ENCODE measurements around the gene CCND3. TPM values are rescaled to one million over a fixed set of nuclear protein-coding genes. Genes with fewer than 3 reads are reported as not detected.

The CCND3 gene
- total RNA-seq (2014; rRNA removed), result 176 and 251 TPM in 2 replicates
- 121 TPM for polyA plus RNA-seq (2012)

GRCh38 chr6:41941280-41942066 lies at the start of gene CCND3:
TSS of gene CCND3 (minus strand) at chr6:41941808. CDS start at chr6:41941649, 159 bp downstream.
- DNase-seq (ENCODE audit: low read depth), result peak; percentile 91

- no peak for DNase-seq (ENCODE audit: low read depth)
Observed at GRCh38 chr6:41986339-41986738, 44.7 kb upstream of the CCND3 start.

- no peak for DNase-seq (ENCODE audit: low read depth)
Observed at GRCh38 chr6:41984623-41985022, 43.0 kb upstream of the CCND3 start.

GRCh38 chr6:41976794-41977484 lies 35.3 kb upstream of the CCND3 start:
- DNase-seq (ENCODE audit: low read depth), result peak; percentile 68

GRCh38 chr6:41975276-41975675 lies 33.7 kb upstream of the CCND3 start:
- DNase-seq (ENCODE audit: low read depth), result no peak

DNA sequence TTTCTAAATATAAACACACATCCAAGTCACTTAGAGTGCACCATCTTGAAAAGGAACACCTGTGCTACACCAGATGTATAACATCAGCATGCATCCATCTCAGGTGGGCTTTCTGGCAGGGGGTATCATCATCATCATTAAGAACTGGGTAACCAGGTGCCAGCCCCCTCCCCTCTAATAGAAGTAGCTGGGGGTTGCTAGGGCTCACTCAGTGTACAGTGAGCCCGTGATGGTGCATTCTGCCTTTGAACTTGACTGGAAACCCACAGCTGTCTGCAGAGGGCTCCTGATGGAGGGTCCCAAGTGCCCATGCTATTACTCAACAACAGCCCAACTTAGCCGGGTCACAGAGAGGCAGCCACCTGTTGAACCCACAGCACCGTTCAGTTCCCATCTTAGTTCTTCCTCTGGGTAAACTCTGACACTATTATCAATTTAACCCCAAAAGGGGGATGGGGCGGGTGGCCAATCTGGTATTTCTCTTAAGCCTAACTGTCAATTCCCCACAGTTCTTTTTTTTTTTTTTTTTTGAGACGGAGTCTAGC lies 32.7 kb upstream of the CCND3 start:
- no peak for DNase-seq (ENCODE audit: low read depth)

DNA sequence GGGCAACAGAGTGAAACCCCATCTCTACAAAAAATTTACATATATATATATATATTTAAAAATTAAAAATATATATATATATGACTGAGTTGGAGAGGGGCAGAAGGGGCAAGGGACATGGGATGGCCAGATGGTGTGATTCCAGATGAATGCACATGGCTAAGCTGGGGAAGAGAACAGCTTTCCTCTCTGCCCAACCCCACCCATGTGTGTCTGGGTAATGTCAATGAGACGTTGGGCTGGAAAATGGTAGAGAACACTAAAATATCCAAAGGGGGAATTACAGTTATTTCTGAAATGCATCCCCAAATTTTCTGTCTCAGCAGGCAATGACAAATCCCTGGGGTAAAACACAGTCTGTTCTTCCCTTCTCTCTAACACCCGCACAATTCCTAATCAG lies 31.2 kb upstream of the CCND3 start:
- DNase-seq (ENCODE audit: low read depth), result no peak

DNA sequence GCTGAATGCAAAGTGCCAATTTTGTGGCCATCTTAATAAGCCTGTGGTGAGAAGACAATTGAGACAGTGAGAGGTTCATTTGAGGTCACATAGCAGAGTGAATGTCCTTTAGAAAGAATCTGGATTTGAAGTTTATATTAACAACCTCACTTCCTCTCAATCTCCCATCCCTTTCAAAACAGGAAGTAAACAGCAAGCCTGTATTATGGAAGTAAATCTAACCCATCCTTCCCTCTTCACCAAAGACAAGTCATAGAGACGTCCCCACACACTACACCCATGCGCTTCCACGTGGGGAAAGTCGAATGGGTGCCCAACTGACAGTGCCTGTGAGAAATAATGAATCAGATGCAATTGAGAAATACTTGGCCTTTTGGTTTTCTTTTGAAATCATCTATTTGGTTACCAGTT lies 28.8 kb upstream of the CCND3 start:
- DNase-seq (ENCODE audit: low read depth), result peak; percentile 81

DNA sequence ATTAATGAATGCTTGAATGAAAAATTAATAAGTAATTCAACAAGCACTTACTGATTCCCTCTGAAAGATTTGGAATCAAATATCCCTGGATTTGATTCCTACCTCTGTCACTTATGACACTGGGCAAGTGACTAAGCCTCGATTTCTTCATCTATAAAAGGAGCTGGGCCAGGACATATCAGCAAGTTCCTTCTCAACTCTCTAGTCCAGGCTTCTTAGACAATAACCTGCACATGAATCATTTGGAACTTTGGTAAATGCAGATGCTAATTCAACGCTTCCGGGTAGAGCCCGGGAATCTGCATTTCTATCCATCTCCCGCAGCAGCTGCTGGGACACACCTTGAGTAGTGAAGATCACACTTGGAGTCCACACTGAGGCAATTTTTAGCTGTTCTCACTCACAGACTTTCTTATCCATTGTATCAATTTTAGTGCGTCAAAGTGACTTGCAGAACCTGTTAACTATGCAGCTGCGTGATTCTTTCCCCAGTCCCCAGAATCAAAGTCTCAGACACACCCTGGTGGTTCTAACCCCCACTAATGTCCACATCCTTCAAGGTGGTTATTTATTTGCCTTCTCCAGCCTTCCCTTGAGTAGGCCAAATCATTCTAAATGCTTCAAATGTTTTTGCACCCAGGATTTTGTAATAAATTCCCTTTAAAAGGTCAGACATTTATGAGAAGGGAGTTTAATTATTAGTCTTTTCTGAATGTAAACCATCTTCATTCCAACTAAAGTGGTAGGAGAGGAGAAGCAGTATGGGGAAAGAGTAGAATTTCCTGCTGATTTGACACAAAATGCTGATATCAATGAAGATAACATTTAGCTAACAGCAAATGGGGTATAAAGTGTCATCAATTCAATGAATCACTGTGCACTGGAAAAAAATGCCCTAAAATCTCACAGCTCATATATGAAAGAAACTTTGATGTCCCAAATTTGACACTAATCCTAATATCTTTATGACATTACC lies 26.0 kb upstream of the CCND3 start:
- DNase-seq (ENCODE audit: low read depth), result peak; percentile 46

DNA sequence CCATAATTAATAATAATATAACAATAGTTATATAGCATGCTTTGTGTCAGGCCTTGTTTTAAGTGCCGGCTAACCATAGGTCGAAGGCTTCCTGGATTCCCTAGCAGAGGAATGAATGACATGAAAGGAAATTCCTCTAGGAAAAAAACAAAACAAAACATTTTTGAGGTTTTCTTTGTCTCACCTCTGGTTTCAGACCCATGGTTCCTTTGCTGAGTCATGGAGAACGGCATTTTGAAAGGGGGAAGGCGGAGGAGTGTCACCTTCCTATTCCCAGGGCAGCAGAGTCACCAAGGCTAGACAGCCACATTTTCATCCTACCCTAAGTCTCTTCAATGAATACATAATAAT lies 25.3 kb upstream of the CCND3 start:
- peak; percentile 79 for DNase-seq (ENCODE audit: low read depth)

GRCh38 chr6:41966214-41966920 lies 24.8 kb upstream of the CCND3 start:
- peak; percentile 19 for DNase-seq (ENCODE audit: low read depth)

DNA sequence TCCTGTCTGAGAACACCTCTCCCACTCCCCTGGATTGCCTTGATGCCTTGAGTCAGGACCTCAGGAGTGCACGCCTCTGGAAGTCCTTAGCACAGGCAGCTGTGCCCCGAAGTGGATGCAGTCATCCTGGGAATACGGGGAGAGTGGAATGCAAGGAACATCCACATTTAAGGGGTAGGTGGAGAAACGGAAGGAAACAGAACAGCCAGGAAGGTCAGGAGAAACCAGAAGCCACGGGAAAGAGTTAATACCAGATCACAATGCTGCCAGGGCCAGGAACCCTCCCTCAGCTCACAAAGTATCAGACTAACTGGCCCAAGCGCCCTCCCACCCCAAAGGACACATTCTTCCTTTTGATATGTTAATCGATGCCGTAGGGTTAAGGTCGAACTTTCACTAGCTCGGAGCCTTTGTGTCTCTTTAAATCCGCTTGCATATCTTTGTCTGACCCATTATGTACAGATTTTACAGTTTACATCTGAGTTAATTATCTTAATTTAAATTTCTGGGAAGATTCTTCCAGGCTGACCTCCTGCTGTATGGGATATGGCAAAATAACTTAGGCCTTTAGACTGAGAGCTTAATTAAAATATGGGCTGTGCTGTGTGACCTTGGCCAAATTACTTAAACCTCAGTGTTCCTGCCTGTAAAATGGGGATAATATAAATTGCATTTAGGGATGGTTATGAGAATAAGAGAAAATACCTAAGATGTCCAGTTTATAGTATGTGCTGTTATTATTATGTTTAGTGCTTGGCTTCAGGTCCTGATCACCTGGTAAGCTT lies 24.0 kb upstream of the CCND3 start:
- DNase-seq (ENCODE audit: low read depth), result no peak

GRCh38 chr6:41964201-41964887 lies 22.7 kb upstream of the CCND3 start:
- no peak for DNase-seq (ENCODE audit: low read depth)

- no peak for DNase-seq (ENCODE audit: low read depth)
Observed at GRCh38 chr6:41963371-41963770, 21.8 kb upstream of the CCND3 start.

DNA sequence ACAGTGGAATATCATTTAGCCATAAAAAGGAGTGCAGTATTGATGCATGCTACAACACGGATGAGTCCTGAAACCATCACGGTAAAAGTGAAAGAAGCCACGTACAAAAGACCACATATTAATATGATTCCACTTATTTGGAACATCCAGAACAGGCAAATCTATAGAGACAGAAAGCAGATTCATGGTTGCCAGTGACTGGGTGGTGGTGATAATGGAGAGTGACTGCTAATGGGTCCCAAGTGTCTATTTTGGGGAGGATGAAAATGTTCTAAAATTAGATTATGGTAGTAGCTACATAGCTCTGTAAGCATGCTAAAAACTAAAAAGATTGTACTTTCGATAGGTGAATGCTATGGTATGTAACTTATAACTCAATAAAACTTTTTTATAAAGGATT lies 18.4 kb upstream of the CCND3 start:
- no peak for DNase-seq (ENCODE audit: low read depth)

DNA sequence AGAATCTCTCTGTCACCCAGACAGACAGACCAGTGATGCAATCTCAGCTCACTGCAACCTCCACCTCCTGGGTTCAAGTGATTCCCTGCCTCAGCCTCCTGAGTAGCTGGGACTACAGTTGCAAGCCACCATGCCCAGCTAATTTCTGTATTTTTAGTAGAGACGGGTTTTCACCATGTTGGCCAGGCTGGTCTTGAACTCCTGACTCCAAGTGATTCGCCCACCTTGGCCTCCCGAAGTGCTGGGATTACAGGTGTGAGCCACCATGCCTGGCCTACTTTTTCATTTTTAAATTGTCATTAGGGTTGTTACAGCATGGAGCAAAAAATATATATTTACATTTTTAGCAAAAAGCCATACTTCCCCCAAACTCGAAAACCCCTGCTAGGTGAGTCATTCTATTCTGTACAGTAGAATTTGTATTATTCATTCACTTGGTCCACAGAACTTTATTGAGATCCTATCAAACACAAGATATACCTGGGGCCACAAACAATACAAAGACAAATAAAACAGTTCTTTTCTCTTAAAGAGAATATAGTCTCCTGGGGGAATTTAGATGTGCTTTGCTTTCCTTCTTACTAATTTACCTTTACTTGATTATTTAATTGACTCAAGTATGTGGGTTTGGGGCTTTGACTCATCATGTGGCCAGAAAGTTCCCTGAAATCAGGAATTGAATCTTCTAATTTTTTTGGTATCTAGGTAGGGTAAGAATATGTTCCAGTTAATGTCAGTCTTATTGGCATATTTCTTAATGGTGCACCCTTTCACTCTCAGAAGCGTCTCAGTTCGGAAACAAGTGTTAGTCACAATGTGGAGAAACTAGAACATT lies 16.6 kb upstream of the CCND3 start:
- DNase-seq (ENCODE audit: low read depth), result no peak

DNA sequence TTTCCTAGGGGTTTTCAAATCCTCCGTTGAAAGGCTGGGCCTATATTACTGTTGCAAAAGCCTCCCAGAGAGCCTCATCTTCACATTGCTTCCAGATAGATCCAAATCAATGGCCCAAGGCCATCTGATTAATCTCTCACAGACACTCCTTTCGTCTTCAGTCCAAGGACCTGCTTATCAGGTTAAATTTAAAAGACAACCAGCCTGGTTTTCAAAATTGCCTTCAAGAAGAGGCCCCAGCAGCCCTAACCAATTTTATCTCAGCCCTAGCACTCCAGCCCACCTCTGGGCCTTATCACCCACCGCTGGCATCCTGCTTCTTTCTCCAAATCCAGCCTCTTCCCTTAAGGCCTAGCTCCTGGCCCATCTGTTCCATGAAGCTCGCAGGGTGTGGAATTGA lies 15.5 kb upstream of the CCND3 start:
- no peak for DNase-seq (ENCODE audit: low read depth)

- no peak for DNase-seq (ENCODE audit: low read depth)
Observed at GRCh38 chr6:41955412-41955811, 13.8 kb upstream of the CCND3 start.

GRCh38 chr6:41954668-41955067 lies 13.1 kb upstream of the CCND3 start:
- no peak for DNase-seq (ENCODE audit: low read depth)

Measured in LHCN-M2 (cell line).